Measurements from ENCODE around the gene ZNF41. TPM values are rescaled to one million over a fixed set of nuclear protein-coding genes. Genes with fewer than 3 reads are reported as not detected.

The ZNF41 gene
- total RNA-seq, 1 experiment from 2014 or later = 8.0 TPM

GRCh38 chrX:47529548-47529947 is 46.5 kb upstream of the ZNF41 start:
- no TSS peak for BruUV-seq (replicated peaks)
- Histone ChIP-seq H3K4me1 (ENCODE audit: control insufficient read depth, insufficient read depth, low read length) (no peaks in the 10 kb centered on the region), H3K27ac (ENCODE audit: low read length) (no peak overlapping the region), H3K9me3 (ENCODE audit: control insufficient read depth, insufficient read depth, low read depth, low read length) (no peaks in the 10 kb centered on the region), H3K4me3 (ENCODE audit: low read depth in 2 of 2, low read length in 2 of 2) (no peak overlapping the region), H3K27me3 (ENCODE audit: control insufficient read depth, insufficient read depth, low read length) (no peaks in the 10 kb centered on the region), H3K36me3 (ENCODE audit: control insufficient read depth, insufficient read depth, low read length) (no peaks in the 10 kb centered on the region)
- no peak for TF ChIP-seq POLR2AphosphoS5 (IDR thresholded peaks at IDR 0.05; ENCODE audit: low read depth, low read length)
- TF ChIP-seq REST (IDR thresholded peaks at IDR 0.05; ENCODE audit: insufficient read depth in 1 of 2, low read depth in 2 of 2, low read length in 1 of 2) = no peak
- TF ChIP-seq TCF7L2 (IDR thresholded peaks at IDR 0.05; ENCODE audit: low read depth, low read length) = no peak
- TF ChIP-seq SIN3A (IDR thresholded peaks at IDR 0.05; ENCODE audit: borderline replicate concordance, insufficient read depth, low read depth, low read length) = no peak
- TF ChIP-seq, protein P1, sequence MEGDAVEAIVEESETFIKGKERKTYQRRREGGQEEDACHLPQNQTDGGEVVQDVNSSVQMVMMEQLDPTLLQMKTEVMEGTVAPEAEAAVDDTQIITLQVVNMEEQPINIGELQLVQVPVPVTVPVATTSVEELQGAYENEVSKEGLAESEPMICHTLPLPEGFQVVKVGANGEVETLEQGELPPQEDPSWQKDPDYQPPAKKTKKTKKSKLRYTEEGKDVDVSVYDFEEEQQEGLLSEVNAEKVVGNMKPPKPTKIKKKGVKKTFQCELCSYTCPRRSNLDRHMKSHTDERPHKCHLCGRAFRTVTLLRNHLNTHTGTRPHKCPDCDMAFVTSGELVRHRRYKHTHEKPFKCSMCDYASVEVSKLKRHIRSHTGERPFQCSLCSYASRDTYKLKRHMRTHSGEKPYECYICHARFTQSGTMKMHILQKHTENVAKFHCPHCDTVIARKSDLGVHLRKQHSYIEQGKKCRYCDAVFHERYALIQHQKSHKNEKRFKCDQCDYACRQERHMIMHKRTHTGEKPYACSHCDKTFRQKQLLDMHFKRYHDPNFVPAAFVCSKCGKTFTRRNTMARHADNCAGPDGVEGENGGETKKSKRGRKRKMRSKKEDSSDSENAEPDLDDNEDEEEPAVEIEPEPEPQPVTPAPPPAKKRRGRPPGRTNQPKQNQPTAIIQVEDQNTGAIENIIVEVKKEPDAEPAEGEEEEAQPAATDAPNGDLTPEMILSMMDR (IDR thresholded peaks at IDR 0.05) = no peak
- intact Hi-C loops (cut with micrococcal nuclease; ENCODE audit: unreplicated experiment) = loop anchor here (10.0 kb wide), 1 partner anchor 335 kb away; the partner anchor contains the start of gene UBA1
- ChIA-PET CTCF (no interaction called here), POLR2A (no interaction called here)
- DNase-seq (ENCODE audit: low read depth, low spot score) = no peak
- no peak for ATAC-seq
- in situ Hi-C loops (cut with HindIII; ENCODE audit: low pct_unique_long_range_greater_than_20kb, low sequenced_read_pairs) = no loop called here

DNA sequence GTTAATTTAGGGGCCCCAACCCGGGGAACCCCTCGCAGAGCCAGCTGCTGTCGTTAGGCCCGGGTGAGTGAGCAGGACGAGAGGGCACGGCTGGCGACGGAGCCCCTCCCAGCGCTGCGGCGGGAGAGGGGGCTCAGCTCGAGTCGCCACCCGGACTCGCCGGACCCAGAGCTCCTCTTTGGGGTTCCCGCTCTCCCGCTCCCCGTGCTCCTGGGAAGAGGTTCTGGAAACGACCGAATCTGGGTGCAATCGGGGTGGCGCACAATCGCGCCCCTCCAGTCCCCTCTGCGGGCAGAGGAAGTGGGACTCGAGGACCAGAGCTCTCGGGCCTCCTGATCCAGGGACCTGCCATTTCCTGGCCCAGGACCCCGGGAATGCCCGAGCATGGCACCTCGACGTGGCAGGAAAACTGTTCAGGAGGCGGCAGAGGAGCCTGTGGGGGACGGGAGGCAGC is 40.7 kb upstream of the ZNF41 start:
- Histone ChIP-seq H3K27me3 (ENCODE audit: control insufficient read depth, insufficient read depth, low read length) (no peaks in the 10 kb centered on the region), H3K4me1 (ENCODE audit: control insufficient read depth, insufficient read depth, low read length) (no peaks in the 10 kb centered on the region), H3K9me3 (ENCODE audit: control insufficient read depth, insufficient read depth, low read depth, low read length) (no peaks in the 10 kb centered on the region), H3K36me3 (ENCODE audit: control insufficient read depth, insufficient read depth, low read length) (no peaks in the 10 kb centered on the region), H3K4me3 (ENCODE audit: low read depth in 2 of 2, low read length in 2 of 2) (peak overlapping the region; percentile 51 to 62), H3K27ac (ENCODE audit: low read length) (no peak overlapping the region; the same call in 1 of the 2 replicates)
- DNase-seq (ENCODE audit: low read depth, low spot score) (no peak), ATAC-seq (peak; percentile 34)
- POLR2A ChIA-PET = no interaction called here
- CTCF ChIA-PET = interaction anchor here (0.6 to 1.4 kb wide), 4 partner anchors 27 to 333 kb away, joined by 3 to 12 read pairs (median 6); no protein-coding TSS in a partner anchor
- in situ Hi-C loops (cut with HindIII; ENCODE audit: low pct_unique_long_range_greater_than_20kb, low sequenced_read_pairs) = no loop called here
- TF ChIP-seq TCF7L2 (IDR thresholded peaks at IDR 0.05; ENCODE audit: low read depth, low read length) (no peak), SIN3A (IDR thresholded peaks at IDR 0.05; ENCODE audit: borderline replicate concordance, insufficient read depth, low read depth, low read length) (0 out of 2 replicates have a peak, but pooled peaks have one; percentile 0)
- intact Hi-C loops (cut with micrococcal nuclease; ENCODE audit: unreplicated experiment) = loop anchor here (1.0 to 10.0 kb wide), 2 partner anchors 26 to 329 kb away; partner anchors contain the start of gene UBA1
- no TSS peak for BruUV-seq (replicated peaks)

GRCh38 chrX:47523297-47523696 is 40.3 kb upstream of the ZNF41 start:
- peak overlapping the region; percentile 54 for H3K27ac ChIP-seq (ENCODE audit: low read length)
- H3K36me3 ChIP-seq (ENCODE audit: control insufficient read depth, insufficient read depth, low read length) = no peaks in the 10 kb centered on the region
- DNase-seq (ENCODE audit: low read depth, low spot score) = no peak
- in situ Hi-C loops (cut with HindIII; ENCODE audit: low pct_unique_long_range_greater_than_20kb, low sequenced_read_pairs) (no loop called here), intact Hi-C loops (cut with micrococcal nuclease; ENCODE audit: unreplicated experiment) (loop anchor here (1.0 to 10.0 kb wide), 2 partner anchors 26 to 328 kb away; partner anchors contain the start of gene UBA1)
- POLR2A ChIA-PET = no interaction called here
- ATAC-seq = peak; percentile 99
- BruUV-seq (replicated peaks) = no TSS peak
- peak overlapping the region; percentile 51 to 62 for H3K4me3 ChIP-seq (ENCODE audit: low read depth in 2 of 2, low read length in 2 of 2)
- H3K9me3 ChIP-seq (ENCODE audit: control insufficient read depth, insufficient read depth, low read depth, low read length) = no peaks in the 10 kb centered on the region
- no peaks in the 10 kb centered on the region for H3K27me3 ChIP-seq (ENCODE audit: control insufficient read depth, insufficient read depth, low read length)
- TF ChIP-seq REST (IDR thresholded peaks at IDR 0.05; ENCODE audit: insufficient read depth in 1 of 2, low read depth in 2 of 2, low read length in 1 of 2) (peak in 1 of 2 experiments; percentile 41; a peak in 1 of 4 replicates), SIN3A (IDR thresholded peaks at IDR 0.05; ENCODE audit: borderline replicate concordance, insufficient read depth, low read depth, low read length) (peak; percentile 71; the same call in 1 of the 2 replicates), TCF7L2 (IDR thresholded peaks at IDR 0.05; ENCODE audit: low read depth, low read length) (no peak), POLR2AphosphoS5 (IDR thresholded peaks at IDR 0.05; ENCODE audit: low read depth, low read length) (no peak)
- TF ChIP-seq, protein P1 (IDR thresholded peaks at IDR 0.05) = peak; percentile 92
- no peaks in the 10 kb centered on the region for H3K4me1 ChIP-seq (ENCODE audit: control insufficient read depth, insufficient read depth, low read length)
- CTCF ChIA-PET = interaction anchor here (1.0 to 1.4 kb wide), 3 partner anchors 26 to 332 kb away, joined by 3 to 7 read pairs (median 4); no protein-coding TSS in a partner anchor
